Ovary (tissue), 3 donors: ENCODE results near the gene YWHAG.

Experiments used
- CTCF ChIP-seq, 3 donors: fragments of 450-650 bp in 2 of 3; fragments of 200-600 bp in 1 of 3; IDR thresholded peaks; one replicate each; pipeline versions ENCODE4 v1.5.1 to v1.8.0; 2016 to 2022; ENCODE audit warnings: antibody characterized with exemption in 3 of 3, mild to moderate bottlenecking in 1 of 3
- EP300 ChIP-seq: sonication (generic); formaldehyde crosslinking; IDR thresholded peaks from one replicate; pipeline ENCODE4 v1.6.1; 2017; ENCODE audit warnings: antibody characterized with exemption
- donor health status: DM: no; HTN: no; CAD: no.

- TF ChIP-seq CTCF (IDR thresholded peaks at IDR 0.05): no peak
- TF ChIP-seq EP300: no peak
Measured at GRCh38 chr7:76278540-76278939, 80.3 kb downstream of the YWHAG start.
